ENCODE measurements around the gene NDRG2.

Gene NDRG2

DNA sequence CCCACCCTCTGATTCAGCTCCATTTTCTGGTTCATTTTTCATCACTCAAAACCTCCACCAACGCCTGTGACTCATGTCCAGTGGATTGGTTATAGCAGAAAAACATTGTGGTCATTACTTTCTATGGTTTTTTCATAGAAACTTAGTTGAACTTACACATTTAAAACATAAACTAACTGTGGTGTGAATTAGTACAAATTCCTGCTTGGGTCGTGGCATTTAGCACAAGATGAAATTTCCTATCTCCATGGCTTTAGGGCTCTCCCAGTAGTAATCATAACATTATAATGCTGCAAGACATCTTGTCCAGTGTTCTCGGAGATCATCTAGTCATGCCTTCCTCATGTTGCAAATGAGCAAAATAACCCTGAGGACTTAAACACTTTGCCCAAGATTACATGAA, 24.4 kb upstream of the NDRG2 start:
- no peak overlapping the region for H3K27ac ChIP-seq
- CTCF ChIA-PET = interaction anchor here (0.6 kb wide), 2 partner anchors 19 to 35 kb away, joined by 3 to 4 read pairs; no protein-coding TSS in a partner anchor
- DNase-seq (ENCODE audit: low spot score) = no peak
- TF ChIP-seq, protein P1, sequence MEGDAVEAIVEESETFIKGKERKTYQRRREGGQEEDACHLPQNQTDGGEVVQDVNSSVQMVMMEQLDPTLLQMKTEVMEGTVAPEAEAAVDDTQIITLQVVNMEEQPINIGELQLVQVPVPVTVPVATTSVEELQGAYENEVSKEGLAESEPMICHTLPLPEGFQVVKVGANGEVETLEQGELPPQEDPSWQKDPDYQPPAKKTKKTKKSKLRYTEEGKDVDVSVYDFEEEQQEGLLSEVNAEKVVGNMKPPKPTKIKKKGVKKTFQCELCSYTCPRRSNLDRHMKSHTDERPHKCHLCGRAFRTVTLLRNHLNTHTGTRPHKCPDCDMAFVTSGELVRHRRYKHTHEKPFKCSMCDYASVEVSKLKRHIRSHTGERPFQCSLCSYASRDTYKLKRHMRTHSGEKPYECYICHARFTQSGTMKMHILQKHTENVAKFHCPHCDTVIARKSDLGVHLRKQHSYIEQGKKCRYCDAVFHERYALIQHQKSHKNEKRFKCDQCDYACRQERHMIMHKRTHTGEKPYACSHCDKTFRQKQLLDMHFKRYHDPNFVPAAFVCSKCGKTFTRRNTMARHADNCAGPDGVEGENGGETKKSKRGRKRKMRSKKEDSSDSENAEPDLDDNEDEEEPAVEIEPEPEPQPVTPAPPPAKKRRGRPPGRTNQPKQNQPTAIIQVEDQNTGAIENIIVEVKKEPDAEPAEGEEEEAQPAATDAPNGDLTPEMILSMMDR (conservative IDR thresholded peaks at IDR 0.05; ENCODE audit: low read depth) = no peak
- POLR2A ChIA-PET (ENCODE audit: low non-redundant PET) = no interaction called here

- H3K27ac ChIP-seq = no peak overlapping the region
- POLR2A ChIA-PET (ENCODE audit: low non-redundant PET) = no interaction called here
- CTCF ChIA-PET = interaction anchor here (0.6 kb wide), 2 partner anchors 19 to 35 kb away, joined by 3 to 4 read pairs; no protein-coding TSS in a partner anchor
- no peak for DNase-seq (ENCODE audit: low spot score)
- TF ChIP-seq, protein P1 (conservative IDR thresholded peaks at IDR 0.05; ENCODE audit: low read depth) = no peak
Measured at GRCh38 chr14:21048638-21049037, 23.8 kb upstream of the NDRG2 start.

DNA sequence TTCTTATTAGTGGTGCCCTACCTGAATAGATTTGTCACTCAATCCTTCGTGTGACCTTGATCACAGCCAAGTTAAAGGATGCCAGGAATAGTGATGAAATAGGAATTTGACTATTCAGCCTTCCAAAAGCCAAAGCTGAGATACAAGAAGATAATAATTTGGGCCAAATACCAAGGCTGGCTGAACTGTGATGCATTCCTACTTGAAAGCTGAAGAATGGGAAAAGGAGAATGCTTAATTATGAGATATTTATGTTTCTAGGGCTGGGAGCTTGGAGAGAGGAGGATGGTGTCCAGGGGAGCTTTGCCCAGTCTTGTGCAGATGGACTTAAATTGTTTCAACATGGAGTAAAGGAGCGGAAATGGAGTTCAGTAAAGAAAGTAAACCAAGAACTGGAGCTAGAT, 22.5 kb upstream of the NDRG2 start:
- DNase-seq (ENCODE audit: low spot score) = no peak
- ChIA-PET CTCF (interaction anchor here (0.6 to 0.9 kb wide), 3 partner anchors 33 to 283 kb away, joined by 3 to 8 read pairs (median 3); no protein-coding TSS in a partner anchor), POLR2A (ENCODE audit: low non-redundant PET) (no interaction called here)
- TF ChIP-seq, protein P1 (conservative IDR thresholded peaks at IDR 0.05; ENCODE audit: low read depth) = no peak
- H3K27ac ChIP-seq = no peak overlapping the region

GRCh38 chr14:21043974-21044618, 19.2 kb upstream of the NDRG2 start:
- H3K27ac ChIP-seq = no peak overlapping the region
- ChIA-PET CTCF (interaction anchor here (1.1 to 1.7 kb wide), 2 partner anchors 20 to 29 kb away, joined by 4 to 7 read pairs; no protein-coding TSS in a partner anchor), POLR2A (ENCODE audit: low non-redundant PET) (interaction anchor here (0.6 kb wide), 1 partner anchor 701 kb away, joined by 5 read pairs; no protein-coding TSS in a partner anchor)
- DNase-seq (ENCODE audit: low spot score) = no peak
- TF ChIP-seq, protein P1 (conservative IDR thresholded peaks at IDR 0.05; ENCODE audit: low read depth) = no peak

DNA sequence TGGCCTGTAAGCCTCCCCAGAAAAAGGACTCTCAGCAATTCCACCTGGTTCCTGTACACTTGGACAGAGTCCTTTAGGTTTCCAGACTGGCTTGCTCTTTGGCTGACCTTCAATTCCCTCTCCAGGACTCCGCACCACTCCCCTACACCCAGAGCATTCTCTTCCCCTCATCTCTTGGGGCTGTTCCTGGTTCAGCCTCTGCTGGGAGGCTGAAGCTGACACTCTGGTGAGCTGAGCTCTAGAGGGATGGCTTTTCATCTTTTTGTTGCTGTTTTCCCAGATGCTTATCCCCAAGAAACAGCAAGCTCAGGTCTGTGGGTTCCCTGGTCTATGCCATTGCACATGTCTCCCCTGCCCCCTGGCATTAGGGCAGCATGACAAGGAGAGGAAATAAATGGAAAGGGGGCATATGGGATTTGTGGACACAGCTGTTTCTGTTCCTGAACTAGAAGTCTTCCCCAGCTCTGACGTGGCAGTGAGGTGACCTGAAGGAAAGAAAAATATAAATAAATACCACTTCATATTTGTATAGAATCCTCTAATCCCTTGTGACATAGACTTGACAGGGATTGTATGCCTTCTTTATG, 18.6 kb upstream of the NDRG2 start:
- POLR2A ChIA-PET (ENCODE audit: low non-redundant PET) = interaction anchor here (0.6 kb wide), 1 partner anchor 700 kb away, joined by 5 read pairs; no protein-coding TSS in a partner anchor
- DNase-seq (ENCODE audit: low spot score) = no peak
- no peak overlapping the region; the same call in 1 of the 2 replicates for H3K27ac ChIP-seq
- TF ChIP-seq, protein P1 (conservative IDR thresholded peaks at IDR 0.05; ENCODE audit: low read depth) = no peak
- CTCF ChIA-PET = interaction anchor here (1.1 to 1.7 kb wide), 3 partner anchors 19 to 61 kb away, joined by 4 to 7 read pairs (median 4); no protein-coding TSS in a partner anchor

DNA sequence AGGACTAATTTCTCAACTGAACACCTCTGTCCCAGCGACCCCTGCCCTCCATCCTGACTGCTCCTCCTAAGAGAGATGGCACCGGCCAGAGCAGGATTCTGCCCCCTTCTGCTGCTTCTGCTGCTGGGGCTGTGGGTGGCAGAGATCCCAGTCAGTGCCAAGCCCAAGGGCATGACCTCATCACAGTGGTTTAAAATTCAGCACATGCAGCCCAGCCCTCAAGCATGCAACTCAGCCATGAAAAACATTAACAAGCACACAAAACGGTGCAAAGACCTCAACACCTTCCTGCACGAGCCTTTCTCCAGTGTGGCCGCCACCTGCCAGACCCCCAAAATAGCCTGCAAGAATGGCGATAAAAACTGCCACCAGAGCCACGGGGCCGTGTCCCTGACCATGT, 18.1 kb upstream of the NDRG2 start:
- ChIA-PET CTCF (interaction anchor here (1.1 to 4.6 kb wide), 3 partner anchors 28 to 61 kb away, joined by 4 to 83 read pairs (median 7); no protein-coding TSS in a partner anchor), POLR2A (ENCODE audit: low non-redundant PET) (no interaction called here)
- DNase-seq (ENCODE audit: low spot score) = no peak
- no peak overlapping the region; the same call in 1 of the 2 replicates for H3K27ac ChIP-seq
- TF ChIP-seq, protein P1 (conservative IDR thresholded peaks at IDR 0.05; ENCODE audit: low read depth) = no peak

All from RWPE1 (cell line).